Neural cell (in vitro differentiated cells): ENCODE measurements around the gene DNAJC19.
"Not testable (repeated sequence)": the region's sequence is repeated elsewhere in the genome, so short reads cannot be mapped to it uniquely, and the experiment has no call there.

Source experiments
- CTCF ChIP-seq: fragments of 450-650 bp; IDR thresholded peaks from 2 replicates; pipeline ENCODE4 v1.5.1; 2014; ENCODE audit warnings: antibody characterized with exemption, mild to moderate bottlenecking, moderate library complexity; ENCODE audit not compliant: poor library complexity, severe bottlenecking
- EZH2 ChIP-seq: fragments of 200-600, 300-800 bp; shearing (Covaris generic), sonication (generic); IDR thresholded peaks from 2 replicates; pipeline ENCODE4 v1.6.1; 2014; ENCODE audit warnings: antibody characterized with exemption, low read length, borderline replicate concordance, mild to moderate bottlenecking; ENCODE audit not compliant: insufficient read depth, poor library complexity, severe bottlenecking
- RAD21 ChIP-seq: fragments of 450-650 bp; conservative IDR thresholded peaks from 2 replicates; pipeline ENCODE4 v1.6.1; 2014; ENCODE audit warnings: antibody characterized with exemption, mild to moderate bottlenecking, moderate library complexity

DNA sequence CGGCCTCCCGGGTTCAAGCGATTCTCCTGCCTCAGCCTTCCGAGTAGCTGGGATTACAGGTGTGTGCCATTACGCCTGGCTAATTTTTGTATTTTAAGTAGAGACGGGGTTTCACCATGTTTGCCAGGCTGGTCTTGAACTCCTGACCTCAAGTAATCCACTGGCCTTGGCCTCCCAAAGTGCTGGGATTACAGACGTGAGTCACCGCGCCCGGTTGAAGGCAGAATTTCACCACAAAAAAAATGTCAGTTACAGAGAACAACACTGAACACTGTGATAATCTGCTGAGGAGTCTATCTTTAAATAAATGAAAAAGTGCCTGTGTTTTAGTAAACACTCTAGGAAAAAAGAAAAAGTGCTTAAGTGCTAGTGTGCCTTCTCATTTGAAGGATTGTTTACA lies 3.2 kb downstream of the DNAJC19 start:
- TF ChIP-seq EZH2, CTCF, RAD21: not testable (repeated sequence)
